Measurements from ENCODE around the gene DENND11.

The DENND11 gene

GRCh38 chr7:141731476-141732149, 29.6 kb upstream of the DENND11 start:
- no peak for DNase-seq
- H2BK5ac ChIP-seq (ENCODE audit: low read depth, low read length, poor library complexity, severe bottlenecking): no peak overlapping the region
- H3K27me3 ChIP-seq (ENCODE audit: control insufficient read depth in 1 of 2, insufficient read depth in 1 of 2, low read length in 2 of 2): peaks cover 0 to 7% of the 10 kb centered on the region in 2 experiments
- no peak overlapping the region for H2BK12ac ChIP-seq (ENCODE audit: low read length in 2 of 2)
- no peaks in the 10 kb centered on the region for H3K4me1 ChIP-seq (ENCODE audit: control insufficient read depth, insufficient read depth, low read depth, low read length)
- 93% methylated on average over 9 of the region's 24 CpGs for WGBS
- H3K36me3 ChIP-seq (ENCODE audit: control insufficient read depth in 1 of 2, insufficient read depth in 2 of 2, low read depth in 1 of 2, low read length in 2 of 2): no peaks in the 10 kb centered on the region
- no peaks in the 10 kb centered on the region for H3K9me3 ChIP-seq (ENCODE audit: control insufficient read depth, low read length)
- no peak overlapping the region for H3K4ac ChIP-seq (ENCODE audit: low read depth in 1 of 2, low read length in 2 of 2)
- no peak overlapping the region for H2BK15ac ChIP-seq (ENCODE audit: low read depth, poor library complexity, severe bottlenecking)
- H2AFZ ChIP-seq (ENCODE audit: low read depth, low read length): no peak overlapping the region
- H3K4me2 ChIP-seq (ENCODE audit: low read length, poor library complexity, severe bottlenecking): no peak overlapping the region
- H4K8ac ChIP-seq (ENCODE audit: low read length): no peak overlapping the region
- H3K4me3 ChIP-seq (ENCODE audit: insufficient read depth in 1 of 2, low read depth in 1 of 2, low read length in 2 of 2): no peak overlapping the region
- H2AK5ac ChIP-seq (ENCODE audit: low read length, severe bottlenecking): no peak overlapping the region
- no peak overlapping the region for H4K91ac ChIP-seq (ENCODE audit: low read length)
- no peak overlapping the region for H3K23ac ChIP-seq (ENCODE audit: low read length in 2 of 2)
- H3K14ac ChIP-seq (ENCODE audit: low read length in 2 of 2): no peak overlapping the region
- H3K27ac ChIP-seq (ENCODE audit: low read length, poor library complexity, severe bottlenecking): no peak overlapping the region
- no peak overlapping the region for H3K18ac ChIP-seq (ENCODE audit: low read depth in 1 of 2, low read length in 2 of 2)
- no peak overlapping the region for H3K9ac ChIP-seq (ENCODE audit: low read length)
- H3K79me1 ChIP-seq (replicated peaks; ENCODE audit: low read length, poor library complexity, severe bottlenecking): no peaks in the 10 kb centered on the region
- no peak overlapping the region for H2BK120ac ChIP-seq (ENCODE audit: low read depth, low read length)

DNA sequence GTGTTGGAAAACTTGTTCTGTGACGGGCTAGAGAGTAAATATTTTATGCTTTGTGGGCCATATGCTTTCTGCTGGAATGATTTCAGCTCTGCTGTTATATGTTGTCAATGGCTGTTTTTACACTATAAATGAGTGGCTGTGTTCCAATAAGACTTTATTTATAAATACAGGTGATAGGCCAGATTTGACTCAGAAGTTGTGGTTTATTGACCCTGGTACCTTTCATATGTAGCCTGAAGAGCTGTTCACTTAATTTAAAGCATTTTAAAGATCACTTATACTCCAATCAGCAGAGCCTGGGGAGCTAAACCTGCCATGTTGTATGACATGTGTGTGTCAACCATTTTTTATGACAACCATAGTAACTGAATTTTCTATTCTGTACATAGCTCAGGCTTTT, 27.1 kb upstream of the DENND11 start:
- Histone ChIP-seq H3K36me3 (ENCODE audit: control insufficient read depth in 1 of 2, insufficient read depth in 2 of 2, low read depth in 1 of 2, low read length in 2 of 2) (no peaks in the 10 kb centered on the region), H3K4me2 (ENCODE audit: low read length, poor library complexity, severe bottlenecking) (no peak overlapping the region), H2BK120ac (ENCODE audit: low read depth, low read length) (no peak overlapping the region), H3K18ac (ENCODE audit: low read depth in 1 of 2, low read length in 2 of 2) (no peak overlapping the region), H3K14ac (ENCODE audit: low read length in 2 of 2) (no peak overlapping the region), H3K4ac (ENCODE audit: low read depth in 1 of 2, low read length in 2 of 2) (no peak overlapping the region), H2AK5ac (ENCODE audit: low read length, severe bottlenecking) (no peak overlapping the region), H2BK15ac (ENCODE audit: low read depth, poor library complexity, severe bottlenecking) (no peak overlapping the region), H3K9me3 (ENCODE audit: control insufficient read depth, low read length) (no peaks in the 10 kb centered on the region), H2BK5ac (ENCODE audit: low read depth, low read length, poor library complexity, severe bottlenecking) (no peak overlapping the region), H3K27me3 (ENCODE audit: control insufficient read depth in 1 of 2, insufficient read depth in 1 of 2, low read length in 2 of 2) (peaks cover 0 to 7% of the 10 kb centered on the region in 2 experiments), H2AFZ (ENCODE audit: low read depth, low read length) (no peak overlapping the region), H2BK12ac (ENCODE audit: low read length in 2 of 2) (no peak overlapping the region), H3K4me1 (ENCODE audit: control insufficient read depth, insufficient read depth, low read depth, low read length) (no peaks in the 10 kb centered on the region), H3K27ac (ENCODE audit: low read length, poor library complexity, severe bottlenecking) (no peak overlapping the region), H4K8ac (ENCODE audit: low read length) (no peak overlapping the region), H3K4me3 (ENCODE audit: insufficient read depth in 1 of 2, low read depth in 1 of 2, low read length in 2 of 2) (no peak overlapping the region), H4K91ac (ENCODE audit: low read length) (no peak overlapping the region), H3K23ac (ENCODE audit: low read length in 2 of 2) (no peak overlapping the region), H3K9ac (ENCODE audit: low read length) (no peak overlapping the region), H3K79me1 (replicated peaks; ENCODE audit: low read length, poor library complexity, severe bottlenecking) (no peaks in the 10 kb centered on the region)
- 93% methylated on average over 1 of the region's 1 CpG for WGBS
- no peak for DNase-seq

GRCh38 chr7:141722529-141722928, 20.6 kb upstream of the DENND11 start:
- no peak overlapping the region for H2AFZ ChIP-seq (ENCODE audit: low read depth, low read length)
- H3K27me3 ChIP-seq (ENCODE audit: control insufficient read depth in 1 of 2, insufficient read depth in 1 of 2, low read length in 2 of 2): peaks cover 0 to 4% of the 10 kb centered on the region in 2 experiments
- no peak overlapping the region for H2AK5ac ChIP-seq (ENCODE audit: low read length, severe bottlenecking)
- H3K4me3 ChIP-seq (ENCODE audit: insufficient read depth in 1 of 2, low read depth in 1 of 2, low read length in 2 of 2): no peak overlapping the region
- no peaks in the 10 kb centered on the region for H3K9me3 ChIP-seq (ENCODE audit: control insufficient read depth, low read length)
- H3K23ac ChIP-seq (ENCODE audit: low read length in 2 of 2): no peak overlapping the region
- H2BK5ac ChIP-seq (ENCODE audit: low read depth, low read length, poor library complexity, severe bottlenecking): no peak overlapping the region
- no peak overlapping the region for H2BK12ac ChIP-seq (ENCODE audit: low read length in 2 of 2)
- no peak overlapping the region for H3K4ac ChIP-seq (ENCODE audit: low read depth in 1 of 2, low read length in 2 of 2)
- H3K27ac ChIP-seq (ENCODE audit: low read length, poor library complexity, severe bottlenecking): no peak overlapping the region
- H3K4me1 ChIP-seq (ENCODE audit: control insufficient read depth, insufficient read depth, low read depth, low read length): no peaks in the 10 kb centered on the region
- H3K79me1 ChIP-seq (replicated peaks; ENCODE audit: low read length, poor library complexity, severe bottlenecking): no peaks in the 10 kb centered on the region
- WGBS: 100% methylated on average over 1 of the region's 2 CpGs
- no peak overlapping the region for H3K18ac ChIP-seq (ENCODE audit: low read depth in 1 of 2, low read length in 2 of 2)
- no peak for DNase-seq
- H3K9ac ChIP-seq (ENCODE audit: low read length): no peak overlapping the region
- no peak overlapping the region for H4K91ac ChIP-seq (ENCODE audit: low read length)
- no peak overlapping the region for H3K14ac ChIP-seq (ENCODE audit: low read length in 2 of 2)
- no peak overlapping the region for H2BK15ac ChIP-seq (ENCODE audit: low read depth, poor library complexity, severe bottlenecking)
- H3K4me2 ChIP-seq (ENCODE audit: low read length, poor library complexity, severe bottlenecking): no peak overlapping the region
- H4K8ac ChIP-seq (ENCODE audit: low read length): no peak overlapping the region
- H2BK120ac ChIP-seq (ENCODE audit: low read depth, low read length): no peak overlapping the region
- no peaks in the 10 kb centered on the region for H3K36me3 ChIP-seq (ENCODE audit: control insufficient read depth in 1 of 2, insufficient read depth in 2 of 2, low read depth in 1 of 2, low read length in 2 of 2)

- peaks cover 0 to 19% of the 10 kb centered on the region in 2 experiments for H3K27me3 ChIP-seq (ENCODE audit: control insufficient read depth in 1 of 2, insufficient read depth in 1 of 2, low read length in 2 of 2)
- H3K36me3 ChIP-seq (ENCODE audit: control insufficient read depth in 1 of 2, insufficient read depth in 2 of 2, low read depth in 1 of 2, low read length in 2 of 2): no peaks in the 10 kb centered on the region
- no peaks in the 10 kb centered on the region for H3K4me1 ChIP-seq (ENCODE audit: control insufficient read depth, insufficient read depth, low read depth, low read length)
- no peak overlapping the region for H2BK5ac ChIP-seq (ENCODE audit: low read depth, low read length, poor library complexity, severe bottlenecking)
- H2BK120ac ChIP-seq (ENCODE audit: low read depth, low read length): no peak overlapping the region
- no peak overlapping the region for H2BK15ac ChIP-seq (ENCODE audit: low read depth, poor library complexity, severe bottlenecking)
- no peak overlapping the region for H3K9ac ChIP-seq (ENCODE audit: low read length)
- no peak overlapping the region for H3K4me2 ChIP-seq (ENCODE audit: low read length, poor library complexity, severe bottlenecking)
- no peaks in the 10 kb centered on the region for H3K9me3 ChIP-seq (ENCODE audit: control insufficient read depth, low read length)
- no peaks in the 10 kb centered on the region for H3K79me1 ChIP-seq (replicated peaks; ENCODE audit: low read length, poor library complexity, severe bottlenecking)
- 93% methylated on average over 1 of the region's 1 CpG for WGBS
- no peak overlapping the region for H3K4me3 ChIP-seq (ENCODE audit: insufficient read depth in 1 of 2, low read depth in 1 of 2, low read length in 2 of 2)
- no peak overlapping the region for H3K4ac ChIP-seq (ENCODE audit: low read depth in 1 of 2, low read length in 2 of 2)
- H2BK12ac ChIP-seq (ENCODE audit: low read length in 2 of 2): no peak overlapping the region
- no peak for DNase-seq
- H3K18ac ChIP-seq (ENCODE audit: low read depth in 1 of 2, low read length in 2 of 2): no peak overlapping the region
- H2AK5ac ChIP-seq (ENCODE audit: low read length, severe bottlenecking): no peak overlapping the region
- H3K27ac ChIP-seq (ENCODE audit: low read length, poor library complexity, severe bottlenecking): no peak overlapping the region
- H2AFZ ChIP-seq (ENCODE audit: low read depth, low read length): no peak overlapping the region
- H4K91ac ChIP-seq (ENCODE audit: low read length): no peak overlapping the region
- no peak overlapping the region for H3K23ac ChIP-seq (ENCODE audit: low read length in 2 of 2)
- no peak overlapping the region for H4K8ac ChIP-seq (ENCODE audit: low read length)
- H3K14ac ChIP-seq (ENCODE audit: low read length in 2 of 2): no peak overlapping the region
These were observed 15.5 kb upstream of the DENND11 start for GRCh38 chr7:141717450-141717849.

Measured in mesenchymal stem cell (in vitro differentiated cells and primary cell).